Measurements from ENCODE around the gene ATXN2. TPM values are rescaled to one million over a fixed set of nuclear protein-coding genes. Genes with fewer than 3 reads are reported as not detected.

The ATXN2 gene
- total RNA-seq, 1 experiment from 2014 or later, result 72.9 TPM

- Histone ChIP-seq H3T11ph (ENCODE audit: low read length) (no peak overlapping the region), H3K79me1 (ENCODE audit: insufficient read depth, low read depth, low read length, poor library complexity, severe bottlenecking) (peaks cover 5% of the 10 kb centered on the region), H3K4ac (ENCODE audit: low read depth, low read length) (no peak overlapping the region), H4K91ac (ENCODE audit: insufficient read length, low read depth, low read length) (no peak overlapping the region), H2BK12ac (ENCODE audit: insufficient read length, low read depth, low read length) (no peak overlapping the region), H3K18ac (ENCODE audit: insufficient read length, low read depth, low read length) (peak overlapping the region; percentile 9), H3K4me1 (ENCODE audit: insufficient read depth, low read length) (peaks cover 6% of the 10 kb centered on the region), H2BK20ac (ENCODE audit: low read depth, low read length, poor library complexity, severe bottlenecking) (no peak overlapping the region), H3K27me3 (ENCODE audit: insufficient read depth, low read length) (no peaks in the 10 kb centered on the region), H3K23me2 (ENCODE audit: insufficient read length, low read depth, low read length, poor library complexity, severe bottlenecking) (peaks cover 1% of the 10 kb centered on the region), H3K56ac (ENCODE audit: insufficient read length, low read depth, low read length) (no peak overlapping the region), H3K4me2 (ENCODE audit: insufficient read depth, insufficient read length, low read length) (no peak overlapping the region), H2BK5ac (ENCODE audit: insufficient read length, low read length) (no peak overlapping the region), H3K79me2 (ENCODE audit: insufficient read depth, low read length) (peaks cover 49% of the 10 kb centered on the region; the same call in 1 of the 2 replicates), H4K5ac (ENCODE audit: insufficient read length, low read depth, low read length) (no peak overlapping the region), H2AFZ (ENCODE audit: low read length) (no peak overlapping the region), H3K27ac (ENCODE audit: insufficient read length, low read depth, low read length) (peak overlapping the region; percentile 18), H3K9ac (ENCODE audit: extremely low read depth, insufficient read length, low read length) (no peak overlapping the region), H4K8ac (replicated peaks; ENCODE audit: insufficient read length, low read depth, low read length) (no peak overlapping the region), H3K23ac (ENCODE audit: insufficient read length, low read depth, low read length) (no peak overlapping the region), H3K14ac (ENCODE audit: insufficient read depth, low read length) (0 out of 2 replicates have a peak overlapping the region, but pooled peaks have one; percentile 4), H4K20me1 (ENCODE audit: control insufficient read depth, insufficient read depth, insufficient read length) (no peaks in the 10 kb centered on the region), H2BK120ac (ENCODE audit: low read depth, low read length, poor library complexity, severe bottlenecking) (no peak overlapping the region), H2BK15ac (ENCODE audit: low read depth, low read length) (no peak overlapping the region), H2AK5ac (ENCODE audit: insufficient read length, low read length) (no peak overlapping the region), H3K9me3 (ENCODE audit: control insufficient read depth, low read depth, low read length) (no peaks in the 10 kb centered on the region)
- Mint-ChIP-seq H3K4me1 (peaks cover 57 to 70% of the 10 kb centered on the region in 2 experiments), H3K4me3 (peak overlapping the region; percentile 31 to 40), H3K36me3 (ENCODE audit: insufficient read depth in 1 of 3, low read depth in 3 of 3) (peaks cover 4 to 14% (median 9%) of the 10 kb centered on the region in 3 experiments; a peak in 5 of 7 replicates), H3K27me3 (ENCODE audit: low read depth) (no peaks in the 10 kb centered on the region), H3K27ac (peak overlapping the region; percentile 82 to 96 (median 93); a peak in 6 of 7 replicates), H3K9me3 (no peaks in the 10 kb centered on the region)
- WGBS (ENCODE audit: extremely low coverage, insufficient read length, low lambda C conversion rate), result no CpG with 5 or more reads among the region's 15 CpGs
- no peak for TF ChIP-seq CTCF (conservative IDR thresholded peaks at IDR 0.05)
- DNase-seq, result peak; percentile 72
Observed at GRCh38 chr12:111412007-111412829, 186.9 kb downstream of the ATXN2 start.

All from H9 (cell line).